NOMO-1 treated with DMSO at 0.1 percent for 48 hours (cell line): ENCODE data around the gene TMEM126A.
A peak's percentile ranks its signal among the peaks of the same experiment; 100 is the strongest.
"Not testable (repeated sequence)": the region's sequence is repeated elsewhere in the genome, so short reads cannot be mapped to it uniquely, and the experiment has no call there.

Source experiments
- DNase-seq: peaks from one replicate; lab custom pipeline; 2025; ENCODE audit not compliant: unreplicated experiment; lab: John Stamatoyannopoulos, UW

The TMEM126A gene

DNA sequence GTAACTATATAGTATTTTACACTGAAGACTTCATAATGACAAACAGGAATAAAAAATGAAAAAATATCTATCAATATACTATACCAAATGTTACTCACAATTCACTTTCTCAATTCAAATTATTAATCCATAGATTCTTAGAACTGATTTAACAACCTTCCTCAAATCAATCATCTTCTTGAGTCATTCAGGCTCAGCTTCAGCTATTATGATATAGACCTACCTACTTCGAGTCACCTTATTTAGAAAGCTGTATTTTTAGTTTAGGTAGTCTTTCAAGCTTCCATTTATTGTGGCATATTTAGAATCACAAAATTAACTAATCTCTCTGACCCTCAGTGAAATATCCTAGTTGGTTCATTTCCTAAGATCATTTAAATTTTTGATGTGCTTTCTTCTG is 9.0 kb downstream of the TMEM126A start:
- no peak for DNase-seq

DNA sequence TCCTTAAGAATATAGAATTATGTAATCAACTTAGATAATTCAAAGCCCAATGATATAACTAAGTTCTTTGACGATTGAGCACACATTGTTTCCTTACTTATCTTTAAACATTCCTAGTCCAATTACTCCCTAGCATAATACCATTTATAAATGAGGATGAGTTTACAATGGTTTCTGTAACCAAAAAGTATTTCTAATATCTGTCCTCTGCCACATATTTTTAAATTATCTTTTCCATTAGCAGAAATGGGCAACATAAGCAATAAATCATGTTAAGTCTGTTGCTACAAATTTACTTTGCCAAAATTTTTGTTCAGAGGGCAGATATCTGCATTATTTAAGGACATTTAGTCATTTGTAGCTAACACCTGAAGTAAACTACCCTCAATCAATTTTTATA is 10.4 kb downstream of the TMEM126A start:
- DNase-seq, result no peak

DNA sequence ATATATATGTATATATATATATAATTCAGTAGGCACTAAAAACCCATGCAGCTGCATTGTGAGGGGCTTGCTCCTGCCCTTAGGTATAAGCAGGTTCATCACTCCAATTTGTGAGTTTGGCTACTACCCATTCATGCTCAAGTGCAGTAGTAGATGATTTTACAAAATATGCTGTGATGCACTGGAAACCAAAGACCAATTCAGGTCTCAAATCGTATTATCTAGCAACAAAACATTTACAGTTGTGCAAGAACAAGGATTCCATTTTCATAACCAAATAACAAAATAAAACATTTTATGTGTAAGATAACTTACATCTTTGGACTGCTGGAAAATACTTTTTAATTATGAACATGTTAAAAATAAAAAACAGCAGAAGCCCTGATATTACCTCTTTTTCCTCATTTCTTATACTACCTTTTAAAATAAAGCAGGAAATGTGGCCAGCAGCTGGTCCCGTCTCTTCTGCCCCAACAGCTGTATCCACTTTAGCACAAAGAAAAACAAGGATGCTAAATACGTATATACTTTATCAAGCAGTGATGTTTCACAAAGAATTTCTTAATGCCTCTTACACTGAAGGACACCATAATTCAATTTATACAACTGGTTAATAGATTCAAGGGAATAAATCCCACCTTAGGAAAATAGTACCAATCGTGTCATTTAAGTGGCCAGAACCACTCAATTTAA is 14.4 kb downstream of the TMEM126A start:
- no peak for DNase-seq

DNA sequence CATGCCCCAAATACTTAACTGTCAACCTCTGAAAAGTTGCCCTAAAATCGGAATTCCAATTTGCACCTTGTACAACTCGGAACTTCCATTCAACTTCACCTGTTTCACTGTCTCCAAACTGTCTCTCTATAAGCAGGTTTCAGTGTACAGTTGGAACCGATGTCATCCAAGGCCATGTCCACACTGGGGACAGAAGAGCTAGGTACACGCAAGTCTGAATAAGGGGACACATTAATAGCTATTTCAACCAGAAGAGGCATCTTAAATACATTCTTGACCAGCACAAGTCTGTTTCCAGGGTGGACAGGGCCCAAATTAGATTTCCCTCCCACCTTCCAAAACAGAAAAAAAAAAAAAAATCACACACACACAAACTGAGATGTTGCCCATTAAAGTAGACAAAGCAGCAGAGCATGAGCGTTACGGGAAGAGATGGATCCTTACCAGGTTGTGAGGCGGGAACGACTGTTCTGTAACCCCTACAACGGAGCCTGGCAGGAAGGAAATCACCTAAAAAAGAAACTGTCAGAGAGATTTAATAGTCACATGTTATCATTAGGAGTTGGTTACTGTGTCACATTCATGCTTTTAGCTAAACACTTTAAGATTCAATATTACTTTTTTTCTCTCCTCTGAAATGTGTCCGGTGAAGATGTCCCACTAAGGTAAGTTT is 15.4 kb downstream of the TMEM126A start:
- DNase-seq, result no peak

DNA sequence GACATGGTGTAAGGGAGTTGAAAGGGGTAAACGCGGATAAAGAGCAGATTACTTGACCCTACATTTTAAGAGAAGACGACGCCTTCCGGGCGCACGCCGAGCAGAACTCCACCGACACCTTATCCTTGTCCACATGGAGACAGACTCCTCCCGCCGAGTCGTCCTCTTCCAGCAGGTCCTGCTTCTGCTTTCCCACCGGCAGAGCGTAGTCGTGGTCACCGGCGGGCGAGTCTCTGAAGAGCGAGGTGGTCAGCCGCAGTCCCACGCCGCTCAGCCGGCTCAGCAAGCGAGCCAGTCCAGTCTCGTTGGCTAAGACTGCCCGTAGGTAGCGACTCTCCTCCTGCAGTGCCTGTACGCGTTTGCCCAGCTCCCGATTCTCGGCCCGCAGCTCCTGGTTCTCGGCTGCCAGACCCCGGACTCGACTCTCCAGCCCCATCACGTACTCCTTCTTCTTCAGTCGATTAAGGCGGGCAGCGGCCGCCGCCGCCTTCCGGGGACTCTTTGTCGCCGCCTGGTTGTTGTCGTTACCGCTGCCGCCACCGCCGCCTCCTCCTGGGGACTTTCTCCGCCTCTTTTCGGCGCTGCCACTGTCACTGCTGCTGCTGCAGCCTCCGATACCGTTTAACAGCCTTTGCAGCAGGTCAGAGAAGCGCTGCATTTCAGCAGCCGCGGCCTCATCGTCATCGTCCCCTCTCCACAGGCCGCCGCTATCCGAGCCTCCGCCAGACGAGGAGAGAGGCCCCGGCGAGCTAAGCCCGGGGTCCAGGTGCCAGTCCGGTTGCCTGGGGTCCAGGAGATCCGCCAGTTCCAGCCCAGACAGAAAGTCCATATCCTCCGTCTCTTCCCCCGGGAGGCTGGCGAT is 16.2 kb downstream of the TMEM126A start:
- peak; percentile 76 for DNase-seq

DNA sequence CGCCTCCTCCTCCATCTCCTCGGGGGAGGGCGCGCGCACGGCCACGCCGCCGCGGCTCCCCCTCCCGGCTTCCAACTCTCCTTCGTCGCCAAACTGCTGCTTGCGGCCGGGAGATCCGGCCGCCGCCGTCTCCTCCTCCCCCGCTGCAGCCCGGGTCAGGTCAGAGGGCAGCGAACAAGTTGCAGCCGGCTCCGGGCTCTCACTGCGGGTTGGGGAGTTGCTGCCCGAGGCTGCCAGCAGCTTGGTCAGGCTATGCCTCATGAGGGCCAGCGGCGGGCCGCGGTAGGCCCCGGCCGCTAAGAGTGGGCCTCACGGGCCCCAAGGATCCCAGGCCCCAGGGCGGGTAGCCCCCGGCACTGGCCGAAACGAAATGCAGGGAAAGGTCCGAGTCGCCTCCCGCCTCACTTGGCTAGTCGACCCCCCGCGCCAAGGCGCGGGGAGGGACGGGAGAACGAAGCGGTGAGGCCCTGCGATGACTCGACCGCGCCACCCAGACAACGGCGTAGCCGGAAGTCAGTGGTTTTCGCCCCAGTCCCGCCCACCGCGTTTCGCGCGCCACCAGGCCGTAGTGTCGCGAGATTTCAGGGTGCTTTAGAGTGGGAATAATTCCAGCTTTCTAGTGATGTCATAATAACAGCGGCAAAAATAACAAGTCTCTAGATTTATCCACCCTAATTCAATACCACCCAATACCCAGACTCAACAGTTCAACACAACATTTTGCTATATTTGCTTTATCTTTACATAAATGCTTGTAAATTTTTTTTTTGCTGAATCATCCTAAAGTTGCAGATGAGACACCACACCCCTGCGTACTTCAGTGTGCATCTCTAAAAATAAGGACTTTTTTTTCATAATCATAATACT is 17.1 kb downstream of the TMEM126A start, which contains the start of gene CREBZF:
Gene CREBZF (minus strand): TSS at position 515 of the 867 bp plus-strand sequence. CDS start 254 bp downstream, at position 261.
- peak; percentile 92 for DNase-seq

DNA sequence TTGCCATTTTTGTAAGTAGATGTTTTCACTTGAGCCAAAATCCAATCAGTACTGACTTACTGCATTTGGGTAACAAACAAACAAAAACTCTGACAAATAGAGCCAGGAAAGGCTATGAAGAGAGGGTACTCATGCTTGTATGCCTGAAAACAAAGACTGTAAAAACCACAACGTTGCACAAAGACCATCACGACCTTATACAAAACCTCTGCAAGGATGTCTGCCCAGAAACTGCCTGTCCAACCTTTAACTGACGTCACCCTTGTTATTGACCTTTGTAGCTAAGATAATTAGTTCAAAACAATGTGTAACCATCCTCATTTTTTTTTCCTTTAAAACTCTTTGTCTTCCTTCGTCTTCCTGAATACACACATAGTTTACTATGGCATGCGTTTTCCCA is 18.0 kb downstream of the TMEM126A start:
- DNase-seq, result no peak

DNA sequence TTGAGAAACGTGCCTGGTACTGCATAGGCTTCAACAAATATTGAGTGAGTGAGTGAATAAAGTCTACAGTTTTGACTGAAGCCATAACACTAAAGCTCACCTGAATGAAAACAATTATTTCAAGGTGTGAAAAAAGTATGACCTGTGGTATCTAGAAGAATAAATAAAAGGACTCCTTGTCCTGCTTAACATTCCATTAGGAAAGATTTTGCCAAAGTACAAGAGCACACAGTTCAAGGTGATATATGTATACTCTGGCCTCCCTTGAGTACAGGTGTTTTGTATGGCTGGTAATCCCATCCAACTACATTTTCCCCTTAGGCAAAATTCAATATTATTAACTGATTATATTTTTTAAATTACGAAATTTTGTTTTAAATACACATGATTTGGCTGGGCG is 18.9 kb downstream of the TMEM126A start:
- no peak for DNase-seq

DNA sequence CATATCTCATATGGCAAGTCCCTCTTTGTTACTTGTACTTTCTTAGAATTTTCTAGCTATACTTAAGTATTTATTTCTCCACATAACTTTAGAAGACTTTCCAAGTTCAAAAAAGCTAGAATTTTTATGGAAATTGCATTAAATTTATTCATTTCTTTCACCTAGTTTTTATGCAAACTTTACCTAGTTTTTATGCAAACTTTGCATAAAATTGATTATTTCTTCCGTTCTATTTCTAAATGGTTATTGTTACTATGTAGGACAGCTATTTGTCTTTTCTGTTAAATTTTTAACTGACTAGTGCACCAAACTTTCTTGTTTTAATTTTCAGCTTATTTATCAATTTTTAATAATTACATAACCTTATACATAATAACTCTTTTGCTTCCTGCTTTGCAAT is 20.4 kb downstream of the TMEM126A start:
- no peak for DNase-seq

DNA sequence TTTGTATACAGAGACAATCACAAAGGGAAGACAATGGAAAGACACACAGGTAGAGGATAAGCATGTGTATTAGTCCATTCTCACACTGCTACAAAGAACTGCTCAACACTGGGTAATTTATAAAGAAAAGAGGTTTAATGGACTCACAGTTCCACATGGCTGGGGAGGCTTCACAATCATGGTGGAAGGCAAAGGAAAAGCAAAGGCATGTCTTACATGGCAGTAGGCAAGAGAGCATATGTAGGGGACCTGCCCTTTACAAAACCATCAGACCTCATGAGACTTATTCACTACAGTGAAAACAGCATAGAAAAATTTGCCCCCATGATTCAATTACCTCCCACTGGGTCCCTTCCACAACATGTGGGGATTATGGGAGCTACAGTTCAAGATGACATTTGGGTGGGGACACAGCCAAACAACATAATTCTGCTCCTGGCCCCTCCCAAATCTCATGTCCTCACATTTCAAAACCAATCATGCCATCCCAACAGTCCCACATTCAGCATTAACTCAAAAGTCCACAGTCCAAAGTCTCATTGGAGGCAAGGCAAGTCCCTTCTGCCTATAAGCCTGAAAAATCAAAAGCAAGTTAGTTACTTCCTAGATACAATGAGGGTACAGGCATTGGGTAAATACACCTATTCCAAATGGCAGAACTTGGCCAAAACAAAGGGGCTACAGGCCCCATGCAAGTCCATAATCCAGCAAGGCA is 23.3 kb downstream of the TMEM126A start:
- DNase-seq, result not testable (repeated sequence)

DNA sequence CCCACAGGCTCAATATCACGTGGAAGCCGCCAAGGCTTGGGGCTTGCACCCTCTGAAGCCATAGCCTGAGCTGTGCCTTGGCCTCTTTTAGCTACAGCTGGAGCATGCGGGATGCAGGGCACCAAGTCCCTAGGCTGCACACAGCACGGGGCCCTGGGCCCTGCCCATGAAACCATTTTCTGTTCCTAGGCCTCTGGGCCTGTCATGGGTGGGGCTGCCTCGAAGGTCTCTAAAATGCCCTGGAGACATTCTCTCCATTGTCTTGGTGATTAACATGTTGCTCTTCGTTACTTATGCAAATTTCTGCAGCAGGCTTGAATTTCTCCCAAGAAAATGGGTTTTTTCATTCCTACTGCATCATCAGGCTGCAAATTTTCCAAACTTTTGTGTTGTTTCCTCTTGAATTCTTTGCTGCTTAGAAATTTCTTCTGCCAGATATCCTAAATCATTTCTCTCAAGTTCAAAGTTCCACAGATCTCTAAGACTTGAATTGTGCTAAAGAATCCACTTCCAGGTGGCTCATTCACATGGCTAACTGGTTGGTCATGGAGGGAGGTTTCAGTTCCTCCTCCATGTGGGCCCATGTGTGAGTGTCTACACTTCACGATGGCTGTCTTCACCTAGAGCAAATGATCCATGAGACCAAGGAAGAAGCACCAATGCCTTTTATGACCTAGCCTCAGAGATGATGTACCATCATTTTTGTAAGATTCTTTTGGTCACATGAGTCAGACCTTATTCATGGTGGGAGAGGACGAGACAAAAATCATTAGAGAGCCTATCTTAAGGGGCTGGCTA is 24.5 kb downstream of the TMEM126A start:
- no peak for DNase-seq

DNA sequence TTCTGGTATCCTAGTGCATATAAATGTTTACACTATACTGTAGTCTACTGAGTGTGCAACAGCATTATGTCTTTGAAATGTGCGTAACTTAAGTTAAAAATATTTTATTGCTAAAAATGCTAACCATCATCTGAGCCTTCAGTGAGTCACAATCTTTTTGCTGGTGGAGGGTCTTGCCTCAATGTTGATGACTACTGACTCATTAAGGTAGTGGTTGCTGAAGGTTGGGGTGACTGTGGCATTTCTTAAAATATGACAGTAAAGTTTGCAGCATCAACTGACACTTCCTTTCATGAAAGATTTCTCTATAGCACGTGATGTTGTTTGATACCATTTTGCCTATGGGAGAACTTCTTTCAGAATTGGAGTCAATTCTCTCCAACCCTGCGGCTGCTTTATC is 25.6 kb downstream of the TMEM126A start:
- DNase-seq, result no peak

DNA sequence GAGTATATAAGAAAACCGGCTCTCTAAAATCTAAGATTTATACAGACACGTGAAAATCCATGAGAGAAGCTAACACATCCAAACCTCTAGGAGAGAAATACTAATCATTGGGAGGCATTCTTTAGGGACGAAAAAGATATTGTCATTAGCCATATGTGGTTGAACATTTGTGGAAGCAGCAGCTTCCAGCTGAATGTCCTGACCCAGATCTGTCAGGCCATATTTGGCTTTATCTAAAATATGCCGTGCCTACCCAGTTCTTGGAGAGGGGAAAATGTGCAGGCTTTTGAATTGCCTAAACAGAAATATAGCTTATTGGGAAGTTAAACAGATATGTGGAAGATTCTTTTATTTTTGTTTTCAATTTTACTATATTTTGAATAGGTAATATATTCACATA is 31.8 kb downstream of the TMEM126A start:
- DNase-seq, result no peak

DNA sequence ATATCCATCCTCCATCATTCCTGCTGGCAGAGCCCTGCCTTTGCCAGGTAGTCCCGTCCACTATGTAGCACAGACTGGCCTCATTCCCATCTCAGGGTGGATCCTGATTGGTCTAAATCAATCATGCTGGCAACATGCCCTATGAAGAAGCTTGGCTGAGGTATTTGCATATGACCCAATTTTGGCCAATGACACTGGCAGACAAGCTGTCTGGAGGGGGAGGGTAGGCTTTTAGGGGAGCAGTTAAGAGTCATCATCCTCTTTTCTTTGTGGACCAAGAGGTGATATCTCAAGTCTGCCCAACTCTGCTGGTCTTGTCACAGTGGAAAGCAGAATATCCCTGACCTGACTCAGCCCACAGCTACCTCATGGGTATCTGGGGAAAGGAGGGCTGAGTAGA is 33.1 kb downstream of the TMEM126A start:
- DNase-seq, result no peak

DNA sequence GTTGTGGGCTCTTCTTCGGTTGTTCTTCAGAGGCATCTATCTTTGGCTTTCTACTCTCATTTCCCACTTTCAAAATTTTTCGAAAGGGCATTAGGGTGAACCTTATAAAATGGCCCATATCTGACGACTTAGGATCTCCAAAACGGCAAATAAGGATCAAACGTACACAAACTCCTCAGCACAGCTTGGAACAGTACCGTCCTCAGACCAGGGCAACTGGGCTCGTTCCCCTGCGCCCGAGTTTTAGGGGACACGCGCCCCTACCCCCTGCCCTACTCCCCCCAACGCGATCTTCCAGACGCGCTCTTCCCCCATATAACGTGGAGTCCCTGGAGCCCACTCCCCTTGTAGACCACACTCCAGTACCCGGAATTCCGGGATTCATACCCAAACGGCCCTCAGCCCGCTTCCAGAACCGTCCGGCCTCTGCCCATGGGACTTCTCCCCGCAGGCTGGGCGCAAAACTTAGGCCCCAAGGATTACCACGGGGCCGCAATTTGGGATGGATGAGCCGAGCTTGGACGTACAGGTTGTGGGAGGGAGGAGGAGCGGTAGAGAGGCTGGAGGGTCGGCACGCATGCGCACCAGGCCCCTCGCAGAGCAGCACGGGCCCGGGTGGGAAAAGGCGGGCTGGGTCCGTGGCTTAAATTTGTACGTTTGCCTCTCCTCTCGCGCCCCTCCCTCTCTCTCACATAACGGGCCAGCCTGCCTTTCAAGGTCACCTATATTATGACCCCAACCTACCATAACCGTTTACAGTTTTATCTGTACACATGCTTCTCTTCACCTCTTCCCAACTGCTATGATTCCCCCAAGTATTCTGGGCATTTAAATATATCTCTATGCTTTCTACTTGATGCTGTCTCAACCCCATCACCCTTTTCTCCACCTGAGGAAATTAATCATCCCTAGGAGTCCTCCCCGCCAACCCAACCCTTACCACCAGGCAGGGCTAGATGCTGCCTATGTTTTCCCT is 34.9 kb downstream of the TMEM126A start:
- DNase-seq, result no peak

DNA sequence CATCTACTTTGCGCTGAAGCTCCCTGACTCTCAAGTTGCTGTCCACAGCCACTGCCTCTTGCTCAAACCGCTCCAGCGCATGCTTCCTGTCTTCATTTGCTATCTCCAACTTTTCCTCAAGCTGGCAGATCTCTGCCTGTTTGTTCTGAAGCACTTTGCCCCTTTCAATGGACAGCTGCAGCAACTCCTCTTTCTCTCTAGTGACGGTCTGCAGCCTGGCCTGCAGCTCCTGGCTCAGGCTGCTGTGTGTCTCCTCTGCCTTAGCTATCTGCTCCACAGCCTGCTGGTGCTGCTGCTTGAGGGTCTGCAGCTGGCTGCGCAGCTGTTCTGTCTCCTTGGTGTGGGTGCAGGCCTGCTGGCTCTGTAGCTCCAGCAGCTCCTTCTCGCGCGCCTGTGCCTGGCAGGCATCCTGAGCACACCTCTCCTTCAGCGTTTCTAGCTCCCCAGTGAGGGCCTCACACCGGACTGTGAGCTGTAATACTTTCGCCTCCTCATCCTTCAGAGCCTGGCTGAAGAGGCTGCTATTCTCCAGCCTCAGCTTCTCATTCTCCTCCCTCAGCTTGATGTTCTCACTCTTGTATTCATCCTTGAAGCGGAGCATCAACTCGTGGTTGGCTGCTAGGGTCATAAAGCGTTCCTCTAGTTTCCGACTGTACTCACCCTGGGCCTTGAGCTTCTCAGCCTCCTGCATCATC is 37.5 kb downstream of the TMEM126A start:
- no peak for DNase-seq

DNA sequence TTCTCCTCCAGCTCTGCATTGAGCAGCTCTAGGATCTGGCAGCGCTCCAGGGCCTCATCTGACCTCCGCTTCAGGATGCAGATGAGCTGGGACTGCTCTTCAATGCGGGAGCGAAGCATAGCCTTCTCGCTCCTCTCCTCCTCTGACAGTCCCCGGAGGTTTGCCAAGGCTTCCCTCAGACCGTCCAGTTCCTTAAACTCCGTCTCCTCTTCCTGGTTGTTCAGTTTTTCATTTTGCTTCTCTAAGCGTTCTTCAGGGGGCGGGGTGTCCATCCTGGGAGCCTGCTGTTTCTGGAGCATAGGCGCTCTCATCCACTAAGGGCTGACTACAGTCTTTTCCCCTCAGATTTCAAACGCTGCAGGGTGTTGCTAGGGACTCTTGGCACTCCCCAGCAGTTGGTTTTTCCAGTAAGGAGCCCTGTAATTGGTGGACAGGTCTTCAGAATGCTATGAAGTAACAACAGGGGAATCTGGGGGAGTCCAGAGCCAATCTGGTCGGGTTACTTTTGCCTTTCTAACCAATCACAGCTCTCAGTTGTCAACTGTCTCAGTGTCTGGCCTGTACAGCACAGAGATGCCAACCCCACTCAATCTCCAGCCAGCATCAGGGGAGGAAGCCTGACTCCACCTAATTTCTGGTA is 38.2 kb downstream of the TMEM126A start, which contains the start of gene CCDC89:
Gene CCDC89 (minus strand): TSS at position 376 of the 640 bp plus-strand sequence. CDS start 65 bp downstream, at position 311.
- DNase-seq, result no peak
